ENCODE results near the gene DGKI.
"Not testable (repeated sequence)": the region's sequence is repeated elsewhere in the genome, so short reads cannot be mapped to it uniquely, and the experiment has no call there.

Gene DGKI

GRCh38 chr7:137834552-137834951 is 12.2 kb downstream of the DGKI start:
- no peak for DNase-seq

GRCh38 chr7:137832990-137833389 is 13.8 kb downstream of the DGKI start:
- not testable (repeated sequence) for DNase-seq

GRCh38 chr7:137832382-137832781 is 14.4 kb downstream of the DGKI start:
- no peak for DNase-seq

GRCh38 chr7:137831555-137831954 is 15.2 kb downstream of the DGKI start:
- not testable (repeated sequence) for DNase-seq

- DNase-seq, result no peak
Observed at GRCh38 chr7:137829337-137829992, 17.3 kb downstream of the DGKI start.

GRCh38 chr7:137828456-137828855 is 18.3 kb downstream of the DGKI start:
- DNase-seq, result no peak

- DNase-seq, result no peak
Observed at GRCh38 chr7:137825489-137825888, 21.3 kb downstream of the DGKI start.

- peak; percentile 54 for DNase-seq
Observed at GRCh38 chr7:137820677-137821420, 25.9 kb downstream of the DGKI start.

GRCh38 chr7:137820156-137820555 is 26.6 kb downstream of the DGKI start:
- DNase-seq, result no peak

GRCh38 chr7:137818036-137818435 is 28.7 kb downstream of the DGKI start:
- DNase-seq, result no peak

- DNase-seq, result no peak
Observed at GRCh38 chr7:137816696-137817320, 30.0 kb downstream of the DGKI start.

GRCh38 chr7:137813541-137813940 is 33.2 kb downstream of the DGKI start:
- DNase-seq, result no peak

GRCh38 chr7:137810248-137810647 is 36.5 kb downstream of the DGKI start:
- no peak for DNase-seq

GRCh38 chr7:137804836-137805235 is 41.9 kb downstream of the DGKI start:
- DNase-seq, result no peak

GRCh38 chr7:137801491-137801890 is 45.3 kb downstream of the DGKI start:
- no peak for DNase-seq

- no peak for DNase-seq
Observed at GRCh38 chr7:137801003-137801402, 45.8 kb downstream of the DGKI start.

- DNase-seq, result no peak
Observed at GRCh38 chr7:137798073-137798763, 48.6 kb downstream of the DGKI start.

- DNase-seq, result no peak
Observed at GRCh38 chr7:137795211-137795610, 51.6 kb downstream of the DGKI start.

GRCh38 chr7:137791930-137792329 is 54.8 kb downstream of the DGKI start:
- no peak for DNase-seq

- no peak for DNase-seq
Observed at GRCh38 chr7:137790828-137791227, 55.9 kb downstream of the DGKI start.

- no peak for DNase-seq
Observed at GRCh38 chr7:137789215-137789882, 57.4 kb downstream of the DGKI start.

- no peak for DNase-seq
Observed at GRCh38 chr7:137787301-137787976, 59.3 kb downstream of the DGKI start.

Measured in NCI-H524 treated with DMSO at 0.1 percent for 48 hours (cell line).